HepG2 (cell line): ENCODE measurements around the gene KCNMA1. TPM values are rescaled to one million over a fixed set of nuclear protein-coding genes. Genes with fewer than 3 reads are reported as not detected.

Experiments used
- ATAC-seq: fragments of 200-7000 bp; cut with Tn5 transposase; 3 replicates; pipeline ENCODE4 v1.9.1; 2020; ENCODE audit warnings: mild to moderate bottlenecking, moderate library complexity
- BruUV-seq: library from RNA; stranded (reverse); fragments of 400-500 nt; replicated peaks from 2 replicates; lab custom pipeline; 2021; lab: Mats Ljungman, UMichigan
- CTCF ChIA-PET: fragments of 300-600 bp; formaldehyde crosslinking; extraction: SDS; loops from one replicate; lab custom pipeline; 2021; ENCODE audit warnings: low total read pairs, inconsistent platforms, low intra/inter-chr PET ratio; lab: Yijun Ruan, JAX
- POLR2A ChIA-PET: fragments of 350-600 bp; sonication (Branson Sonifier 250); formaldehyde crosslinking; loops from one replicate; lab custom pipeline; 2020; ENCODE audit warnings: antibody characterized with exemption, inconsistent platforms; lab: Yijun Ruan, JAX
- DNase-seq: peaks from one replicate; pipeline ENCODE4 v3.0.0-alpha.2; 2015; ENCODE audit warnings: low spot score
- FAIRE-seq: peaks from 3 replicates; lab custom pipeline; 2011; peaks lifted over from hg19 to GRCh38; lab: Jason Lieb, UNC
- H2AFZ ChIP-seq: one replicate; pipeline ENCODE4 v1.6.1; 2011; ENCODE audit warnings: low read length, inconsistent platforms
- H3K27ac ChIP-seq: fragments of 300-600 bp; 3 replicates; pipeline ENCODE4 v1.8.0; 2011; ENCODE audit warnings: mixed run types, mild to moderate bottlenecking, mixed read lengths, low read length, inconsistent platforms; ENCODE audit not compliant: insufficient read depth; ENCODE audit errors: extremely low read length
- H3K27me3 ChIP-seq, 2 experiments: fragments of 200-600 bp in 1 of 2; 2 replicates in 1 of 2; 3 replicates in 1 of 2; pipeline versions ENCODE4 v1.6.0 to v1.8.0; 2011; ENCODE audit warnings: low read length in 2 of 2, mild to moderate bottlenecking in 2 of 2, moderate library complexity in 2 of 2, inconsistent platforms in 1 of 2; ENCODE audit not compliant: insufficient read depth in 2 of 2, control insufficient read depth in 1 of 2
- H3K36me3 ChIP-seq, 2 experiments: fragments of 200-600 bp in 1 of 2; replicated peaks in 1 of 2; 2 replicates in 1 of 2; 3 replicates in 1 of 2; pipeline versions ENCODE4 v1.5.1 to v1.8.0; 2011; ENCODE audit warnings: low read length in 2 of 2, inconsistent platforms in 1 of 2; ENCODE audit not compliant: insufficient read depth in 2 of 2, control insufficient read depth in 1 of 2
- H3K4me1 ChIP-seq: 2 replicates; pipeline ENCODE4 v1.5.1; 2012; ENCODE audit warnings: low read length, inconsistent platforms; ENCODE audit not compliant: insufficient read depth
- H3K4me2 ChIP-seq: 2 replicates; pipeline ENCODE4 v1.6.0; 2011; ENCODE audit warnings: low read depth, low read length, inconsistent platforms
- H3K4me3 ChIP-seq, 3 experiments: fragments of 200-600 bp in 1 of 3; sonication (generic), shearing (Covaris generic) in 1 of 3; replicated peaks in 1 of 3; 2 replicates each; pipeline ENCODE4 v1.5.1; 2011 to 2016; ENCODE audit warnings: low read length in 3 of 3, inconsistent platforms in 2 of 3, low read depth in 2 of 3, mild to moderate bottlenecking in 2 of 3, control low read depth in 1 of 3, mixed read lengths in 1 of 3; ENCODE audit not compliant: insufficient read depth in 1 of 3
- H3K79me2 ChIP-seq: one replicate; pipeline ENCODE4 v1.6.1; 2011; ENCODE audit warnings: low read length, inconsistent platforms; ENCODE audit not compliant: insufficient read depth
- H3K9ac ChIP-seq: 2 replicates; pipeline ENCODE4 v1.6.0; 2011; ENCODE audit warnings: mild to moderate bottlenecking, low read depth, low read length, inconsistent platforms; ENCODE audit not compliant: insufficient read depth
- H3K9me3 ChIP-seq: 2 replicates; pipeline ENCODE4 v1.5.1; 2012; ENCODE audit warnings: mild to moderate bottlenecking, low read length
- H4K20me1 ChIP-seq: 2 replicates; pipeline ENCODE4 v1.6.0; 2011; ENCODE audit warnings: inconsistent platforms, mild to moderate bottlenecking, low read length, moderate library complexity; ENCODE audit not compliant: insufficient read depth
- EZH2 ChIP-seq: conservative IDR thresholded peaks from 2 replicates; pipeline ENCODE4 v1.6.1; 2012; ENCODE audit warnings: mild to moderate bottlenecking, low read depth, low read length, moderate library complexity
- HNRNPUL1 ChIP-seq: fragments of 200-400 bp; formaldehyde crosslinking; IDR thresholded peaks from 2 replicates; pipeline ENCODE4 v1.6.1; 2017; ENCODE audit warnings: low read depth, mild to moderate bottlenecking, low read length, moderate library complexity
- KLF12 ChIP-seq: sonication (generic); formaldehyde crosslinking; IDR thresholded peaks from 2 replicates; pipeline ENCODE4 v1.4.0; 2020; ENCODE audit warnings: missing genetic modification reagents, borderline replicate concordance
- KMT2B ChIP-seq: IDR thresholded peaks from 2 replicates; pipeline ENCODE4 v1.6.1; 2016; ENCODE audit warnings: missing genetic modification reagents, missing compliant biosample characterization
- PAF1 ChIP-seq: IDR thresholded peaks from 2 replicates; pipeline ENCODE4 v1.6.1; 2016; ENCODE audit warnings: missing genetic modification reagents, missing compliant biosample characterization
- RCOR2 ChIP-seq: IDR thresholded peaks from 2 replicates; pipeline ENCODE4 v1.6.1; 2016; ENCODE audit warnings: missing biosample characterization, missing genetic modification reagents
- RXRA ChIP-seq: sonication (generic); formaldehyde crosslinking; IDR thresholded peaks from 2 replicates; pipeline ENCODE4 v1.5.1; 2020; ENCODE audit warnings: missing genetic modification reagents
- SMAD1 ChIP-seq: sonication (generic); formaldehyde crosslinking; IDR thresholded peaks from 2 replicates; pipeline ENCODE4 v1.4.0; 2020; ENCODE audit warnings: missing genetic modification reagents, low read depth, mild to moderate bottlenecking, borderline replicate concordance
- TAF15 ChIP-seq: fragments of 200-400 bp; formaldehyde crosslinking; IDR thresholded peaks from one replicate; pipeline ENCODE4 v1.6.1; 2018; ENCODE audit warnings: mild to moderate bottlenecking, low read depth, low read length; ENCODE audit not compliant: poor library complexity, severe bottlenecking
- YY1 ChIP-seq: IDR thresholded peaks from 2 replicates; pipeline ENCODE4 v1.6.1; 2011; ENCODE audit warnings: low read length, low read depth, moderate library complexity, mild to moderate bottlenecking; ENCODE audit not compliant: insufficient read depth, insufficient replicate concordance
- ZBTB4 ChIP-seq: sonication (generic); formaldehyde crosslinking; IDR thresholded peaks from 2 replicates; pipeline ENCODE4 v1.4.0; 2020; ENCODE audit warnings: missing genetic modification reagents, mild to moderate bottlenecking, borderline replicate concordance
- ZNF20 ChIP-seq: sonication (generic); formaldehyde crosslinking; IDR thresholded peaks from 2 replicates; pipeline ENCODE4 v1.4.0; 2020; ENCODE audit warnings: mild to moderate bottlenecking, moderate library complexity, missing genetic modification reagents
- ZNF296 ChIP-seq: sonication (generic); formaldehyde crosslinking; conservative IDR thresholded peaks from 2 replicates; pipeline ENCODE4 v1.5.0; 2020; ENCODE audit warnings: mild to moderate bottlenecking, missing genetic modification reagents
- ZNF331 ChIP-seq: sonication (generic); formaldehyde crosslinking; IDR thresholded peaks from 2 replicates; pipeline ENCODE4 v1.4.0; 2020; ENCODE audit warnings: missing genetic modification reagents
- ZNF446 ChIP-seq: sonication (generic); formaldehyde crosslinking; IDR thresholded peaks from 2 replicates; pipeline ENCODE4 v1.5.0; 2020; ENCODE audit warnings: mild to moderate bottlenecking, missing genetic modification reagents
- ZNF567 ChIP-seq: sonication (generic); formaldehyde crosslinking; IDR thresholded peaks from 2 replicates; pipeline ENCODE4 v1.8.1; 2023; ENCODE audit warnings: mild to moderate bottlenecking, missing genetic modification reagents, borderline replicate concordance
- ZNF747 ChIP-seq: sonication (generic); formaldehyde crosslinking; IDR thresholded peaks from 2 replicates; pipeline ENCODE4 v1.8.1; 2023; ENCODE audit warnings: missing genetic modification reagents, mild to moderate bottlenecking, borderline replicate concordance
- ZNF777 ChIP-seq: sonication (generic); formaldehyde crosslinking; IDR thresholded peaks from 2 replicates; pipeline ENCODE4 v1.4.0; 2020; ENCODE audit warnings: missing genetic modification reagents
- WGBS: methylation state at CpG from one replicate; pipeline ENCODE4 v1.1.6; 2017; ENCODE audit warnings: low lambda C conversion rate; 5-methylcytosine and 5-hydroxymethylcytosine counted together
- in situ Hi-C: cut with HindIII; loops from 2 replicates; pipeline ENCODE4 v1.10.0; 2017; ENCODE audit warnings: low pct_unique_long_range_greater_than_20kb; ENCODE audit not compliant: extremely low pct_ligation_motif_present
- intact Hi-C: fragments of 100-400 bp; cut with micrococcal nuclease; formaldehyde crosslinking; loops from one replicate; pipeline ENCODE4 v1.10.0; 2022; ENCODE audit not compliant: unreplicated experiment
- polyA plus RNA-seq, 8 experiments: library from polyadenylated mRNA; depleted of rRNA in 3 of 8; stranded (reverse) in 7 of 8; unstranded in 1 of 8; fragments of >200 nt; fragmentation: Illumina TruSeq in 4 of 8; extraction: Trizol in 4 of 8; gene quantifications; 2 replicates each; pipeline versions ENCODE4 v1.2.1 to v1.2.3, GENCODE V29; 2011 to 2016; ENCODE audit warnings: low read depth in 4 of 8, missing spikeins in 1 of 8, mixed read lengths in 1 of 8; ENCODE audit not compliant: insufficient read depth in 1 of 8
- total RNA-seq, 5 experiments: library from RNA; depleted of rRNA; stranded (reverse); fragments of >200 nt; fragmentation: Illumina TruSeq; extraction: Trizol; gene quantifications; 2 replicates each; pipeline ENCODE4 v1.2.3, GENCODE V29; 2016; ENCODE audit warnings: low read depth in 1 of 5
- TF ChIP-seq, protein P1 (sequence below): IDR thresholded peaks from 2 replicates; pipeline ENCODE4 v1.6.1; 2016; ENCODE audit warnings: mild to moderate bottlenecking
- TF ChIP-seq, protein P2 (sequence below): sonication (generic); formaldehyde crosslinking; IDR thresholded peaks from 2 replicates; pipeline ENCODE4 v1.8.1; 2023; ENCODE audit warnings: mild to moderate bottlenecking, missing genetic modification reagents

The KCNMA1 gene
- total and polyA plus RNA-seq, 2 of the 13 experiments (the other 11 are each of a cell fraction or from before 2014, with no cell fraction given) = 0.02 TPM; not detected in 1

GRCh38 chr10:77208684-77209256 is 428.8 kb downstream of the KCNMA1 start:
- DNase-seq (no peak), ATAC-seq (no peak), FAIRE-seq (no peak)
- whole genome bisulfite sequencing = 39% methylated on average over 2 of the region's 2 CpGs
- no peaks in the 10 kb centered on the region for H3K79me2 ChIP-seq
- BruUV-seq = no TSS peak
- H3K9me3 ChIP-seq = peaks cover 5% of the 10 kb centered on the region; the same call in 1 of the 2 replicates
- H3K9ac ChIP-seq = no peak overlapping the region
- no peaks in the 10 kb centered on the region for H3K36me3 ChIP-seq
- H3K4me3 ChIP-seq = no peak overlapping the region
- no peak overlapping the region for H3K4me2 ChIP-seq
- H3K27ac ChIP-seq = no peak overlapping the region
- intact Hi-C loops = no loop called here
- H4K20me1 ChIP-seq = no peaks in the 10 kb centered on the region
- ChIA-PET CTCF (no interaction called here), POLR2A (no interaction called here)
- H2AFZ ChIP-seq = no peak overlapping the region
- TF ChIP-seq SMAD1 (CRISPR knock-in tag) (no peak), HNRNPUL1 (no peak), ZNF567 (CRISPR knock-in tag) (no peak), RXRA (CRISPR knock-in tag) (no peak), KLF12 (CRISPR knock-in tag) (no peak), ZNF331 (CRISPR knock-in tag) (no peak), ZNF446 (CRISPR knock-in tag) (no peak), ZNF20 (CRISPR knock-in tag) (no peak), RCOR2 (CRISPR knock-in tag) (no peak), ZNF296 (no peak), ZNF777 (CRISPR knock-in tag) (no peak), EZH2 (no peak), ZNF747 (no peak), PAF1 (CRISPR knock-in tag) (no peak), KMT2B (CRISPR knock-in tag) (no peak), ZBTB4 (CRISPR knock-in tag) (no peak), TAF15 (no peak), YY1 (no peak)
- TF ChIP-seq, protein P1, sequence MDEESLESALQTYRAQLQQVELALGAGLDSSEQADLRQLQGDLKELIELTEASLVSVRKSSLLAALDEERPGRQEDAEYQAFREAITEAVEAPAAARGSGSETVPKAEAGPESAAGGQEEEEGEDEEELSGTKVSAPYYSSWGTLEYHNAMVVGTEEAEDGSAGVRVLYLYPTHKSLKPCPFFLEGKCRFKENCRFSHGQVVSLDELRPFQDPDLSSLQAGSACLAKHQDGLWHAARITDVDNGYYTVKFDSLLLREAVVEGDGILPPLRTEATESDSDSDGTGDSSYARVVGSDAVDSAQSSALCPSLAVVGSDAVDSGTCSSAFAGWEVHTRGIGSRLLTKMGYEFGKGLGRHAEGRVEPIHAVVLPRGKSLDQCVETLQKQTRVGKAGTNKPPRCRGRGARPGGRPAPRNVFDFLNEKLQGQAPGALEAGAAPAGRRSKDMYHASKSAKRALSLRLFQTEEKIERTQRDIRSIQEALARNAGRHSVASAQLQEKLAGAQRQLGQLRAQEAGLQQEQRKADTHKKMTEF (CRISPR knock-in tag) = no peak
- TF ChIP-seq, protein P2, sequence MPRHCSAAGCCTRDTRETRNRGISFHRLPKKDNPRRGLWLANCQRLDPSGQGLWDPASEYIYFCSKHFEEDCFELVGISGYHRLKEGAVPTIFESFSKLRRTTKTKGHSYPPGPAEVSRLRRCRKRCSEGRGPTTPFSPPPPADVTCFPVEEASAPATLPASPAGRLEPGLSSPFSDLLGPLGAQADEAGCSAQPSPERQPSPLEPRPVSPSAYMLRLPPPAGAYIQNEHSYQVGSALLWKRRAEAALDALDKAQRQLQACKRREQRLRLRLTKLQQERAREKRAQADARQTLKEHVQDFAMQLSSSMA (CRISPR knock-in tag) = no peak
- TF ChIP-seq, all 625 proteins: peak for 0
- in situ Hi-C loops = no loop called here
- Histone ChIP-seq H3K4me1 (no peaks in the 10 kb centered on the region), H3K27me3 (peaks cover 0 to 7% of the 10 kb centered on the region in 2 experiments; a peak in 2 of 5 replicates)
